Lung (tissue), 12 donors: Measurements from ENCODE around the gene RHBDD3. TPM values are rescaled to one million over a fixed set of nuclear protein-coding genes. Genes with fewer than 3 reads are reported as not detected.

Source experiments
- ATAC-seq: fragments of 200-7000 bp; cut with Tn5 transposase; one replicate; pipeline ENCODE4 v1.9.1; 2020; ENCODE audit warnings: moderate number of reproducible peaks; ENCODE audit not compliant: insufficient read depth, low FRiP score
- DNase-seq, 3 donors: peaks; one replicate each; pipeline ENCODE4 v3.0.0-alpha.2; 2013 to 2017
- H3K27ac ChIP-seq, 2 donors: one replicate each; pipeline ENCODE4 v1.5.1; 2013; ENCODE audit warnings: mild to moderate bottlenecking in 2 of 2, moderate library complexity in 2 of 2, control low read depth in 1 of 2, inconsistent platforms in 1 of 2, low read depth in 1 of 2, low read length in 1 of 2
- H3K27me3 ChIP-seq, 3 donors: one replicate each; pipeline ENCODE4 v1.5.1; 2013; ENCODE audit warnings: low read length in 2 of 3; ENCODE audit not compliant: control insufficient read depth in 3 of 3, insufficient read depth in 3 of 3
- H3K36me3 ChIP-seq, 4 donors: one replicate each; pipeline ENCODE4 v1.5.1; 2013; ENCODE audit warnings: low read length in 4 of 4, mild to moderate bottlenecking in 1 of 4, moderate library complexity in 1 of 4; ENCODE audit not compliant: control insufficient read depth in 4 of 4, insufficient read depth in 4 of 4
- H3K4me1 ChIP-seq, 5 donors: one replicate each; pipeline ENCODE4 v1.5.1; 2013; ENCODE audit warnings: low read length in 5 of 5, mild to moderate bottlenecking in 2 of 5, moderate library complexity in 1 of 5; ENCODE audit not compliant: control insufficient read depth in 5 of 5, insufficient read depth in 5 of 5
- H3K4me3 ChIP-seq: one replicate; pipeline ENCODE4 v1.5.1; 2013; ENCODE audit warnings: mild to moderate bottlenecking, control low read depth, moderate library complexity
- H3K9ac ChIP-seq, 2 donors: one replicate each; pipeline ENCODE4 v1.5.1; 2013; ENCODE audit warnings: low read length in 2 of 2, control low read depth in 1 of 2; ENCODE audit not compliant: insufficient read depth in 1 of 2
- H3K9me3 ChIP-seq, 4 donors: one replicate each; pipeline ENCODE4 v1.5.1; 2013; ENCODE audit warnings: low read length in 3 of 4, mild to moderate bottlenecking in 1 of 4, moderate library complexity in 1 of 4; ENCODE audit not compliant: control insufficient read depth in 4 of 4, insufficient read depth in 3 of 4
- CTCF ChIP-seq: IDR thresholded peaks from 2 replicates; pipeline ENCODE4 v1.5.1; 2012; ENCODE audit warnings: mild to moderate bottlenecking; ENCODE audit errors: control extremely low read depth, extremely low read depth
- WGBS, 2 donors: extraction: QIAGEN DNeasy Blood & Tissue Kit; methylation state at CpG; one replicate each; pipeline ENCODE4 v1.1.7; 2013; 5-methylcytosine and 5-hydroxymethylcytosine counted together
- polyA plus RNA-seq, 2 donors: library from polyadenylated mRNA; stranded (reverse); fragments of 200-250 nt; gene quantifications; one replicate each; pipeline ENCODE4 v1.2.1, GENCODE V29; 2013
- total RNA-seq, 2 donors: library from RNA; depleted of rRNA in 1 of 2; stranded (reverse); fragments of >200 nt in 1 of 2; gene quantifications; one replicate each; pipeline ENCODE4 v1.2.1, GENCODE V29; 2014 to 2021
- donor health status: control.
- donor health status: control.
- donor health status: Bipolar disorder and iron deficiency.
- donor health status: healthy.
- donor health status: DM: yes; HTN: yes; CAD: no.

Gene RHBDD3
- total and polyA plus RNA-seq, 4 donors, result 14.2 to 38.2 (median 32.8) TPM

GRCh38 chr22:29284196-29284595 lies 16.4 kb upstream of the RHBDD3 start:
- Histone ChIP-seq H3K27me3 (no peaks in the 10 kb centered on the region), H3K27ac (no peak overlapping the region), H3K4me1 (no peaks in the 10 kb centered on the region), H3K36me3 (peaks cover 40 to 57% (median 51%) of the 10 kb centered on the region in 4 donors), H3K4me3 (no peak overlapping the region), H3K9ac (no peak overlapping the region), H3K9me3 (no peaks in the 10 kb centered on the region)
- DNase-seq, result no peak
- 93 to 94% methylated on average over 3 of the region's 3 CpGs for WGBS, 2 donors
- TF ChIP-seq CTCF, result no peak
- ATAC-seq, result no peak

GRCh38 chr22:29277927-29278326 lies 10.1 kb upstream of the RHBDD3 start:
- H3K27me3 ChIP-seq, result no peaks in the 10 kb centered on the region
- no peak overlapping the region for H3K4me3 ChIP-seq
- H3K9ac ChIP-seq, result no peak overlapping the region
- H3K36me3 ChIP-seq, result peaks cover 35 to 73% (median 57%) of the 10 kb centered on the region in 4 donors
- ATAC-seq, result no peak
- DNase-seq, result no peak
- peaks cover 0 to 3% (median 0%) of the 10 kb centered on the region in 5 donors for H3K4me1 ChIP-seq
- no peak for TF ChIP-seq CTCF
- WGBS, 2 donors, result 97 to 100% methylated on average over 1 of the region's 1 CpG
- H3K9me3 ChIP-seq, result no peaks in the 10 kb centered on the region
- H3K27ac ChIP-seq, result no peak overlapping the region

- H3K27ac ChIP-seq, result no peak overlapping the region
- 69 to 84% methylated on average over 3 of the region's 3 CpGs for WGBS, 2 donors
- no peak overlapping the region for H3K4me3 ChIP-seq
- no peaks in the 10 kb centered on the region for H3K27me3 ChIP-seq
- H3K9me3 ChIP-seq, result no peaks in the 10 kb centered on the region
- no peak for DNase-seq
- peaks cover 27 to 66% (median 52%) of the 10 kb centered on the region in 4 donors for H3K36me3 ChIP-seq
- no peak for TF ChIP-seq CTCF
- H3K9ac ChIP-seq, result no peak overlapping the region
- no peak for ATAC-seq
- H3K4me1 ChIP-seq, result peaks cover 0 to 16% (median 11%) of the 10 kb centered on the region in 5 donors
Measured at GRCh38 chr22:29275819-29276565, 8.2 kb upstream of the RHBDD3 start.
